Natural killer cell (primary cell): ENCODE data around the gene PIP5K1B. TPM values are rescaled to one million over a fixed set of nuclear protein-coding genes. Genes with fewer than 3 reads are reported as not detected.

Source experiments
- ATAC-seq, 3 donors: fragments of 150-1000 bp in 2 of 3; fragments of 200-7000 bp in 1 of 3; cut with Tn5 transposase; 1 replicate in 1 of 3; 2 replicates in 2 of 3; pipeline ENCODE4 v1.10.0; 2021; ENCODE audit warnings: mild to moderate bottlenecking in 2 of 3, moderate library complexity in 2 of 3
- DNase-seq, 2 donors: peaks; one replicate each; pipeline versions ENCODE4 v3.0.0 to v3.0.0-alpha.2; 2013 to 2021; ENCODE audit warnings: mixed read lengths in 1 of 2
- H3K27ac ChIP-seq: one replicate; pipeline ENCODE4 v1.5.1; 2013; ENCODE audit warnings: mild to moderate bottlenecking, low read length
- H3K27me3 ChIP-seq: one replicate; pipeline ENCODE4 v1.6.1; 2013; ENCODE audit warnings: low read length; ENCODE audit not compliant: control insufficient read depth, insufficient read depth
- H3K36me3 ChIP-seq: one replicate; pipeline ENCODE4 v1.6.1; 2013; ENCODE audit warnings: low read length; ENCODE audit not compliant: control insufficient read depth, insufficient read depth
- H3K4me1 ChIP-seq: one replicate; pipeline ENCODE4 v1.6.1; 2013; ENCODE audit warnings: low read length; ENCODE audit not compliant: control insufficient read depth, insufficient read depth
- H3K4me3 ChIP-seq: one replicate; pipeline ENCODE4 v1.5.1; 2013; ENCODE audit warnings: low read length
- H3K9me3 ChIP-seq: one replicate; pipeline ENCODE4 v1.6.1; 2013; ENCODE audit warnings: low read length; ENCODE audit not compliant: control insufficient read depth, insufficient read depth
- H3K27ac Mint-ChIP-seq, 2 donors: one replicate each; pipeline ENCODE4 v1.8.0; 2022; ENCODE audit warnings: mild to moderate bottlenecking in 2 of 2, mixed read lengths in 2 of 2, moderate library complexity in 1 of 2
- H3K27me3 Mint-ChIP-seq, 2 donors: one replicate each; pipeline ENCODE4 v1.8.0; 2022; ENCODE audit warnings: low read depth in 2 of 2, mixed read lengths in 2 of 2
- H3K36me3 Mint-ChIP-seq: one replicate; pipeline ENCODE4 v1.8.0; 2022; ENCODE audit warnings: mixed read lengths
- H3K4me1 Mint-ChIP-seq, 2 donors: one replicate each; pipeline ENCODE4 v1.8.0; 2022; ENCODE audit warnings: mixed read lengths in 2 of 2
- H3K4me3 Mint-ChIP-seq: one replicate; pipeline ENCODE4 v1.8.0; 2022; ENCODE audit warnings: mild to moderate bottlenecking, moderate library complexity, mixed read lengths
- H3K9me3 Mint-ChIP-seq, 2 donors: one replicate each; pipeline ENCODE4 v1.8.0; 2022; ENCODE audit warnings: mixed read lengths in 2 of 2
- CTCF ChIP-seq: fragments of 200-600 bp; IDR thresholded peaks from one replicate; pipeline ENCODE4 v1.8.0; 2022; ENCODE audit warnings: antibody characterized with exemption
- WGBS: methylation state at CpG from one replicate; pipeline ENCODE4 v1.1.7; 2013; ENCODE audit warnings: missing lambda C conversion rate; ENCODE audit not compliant: insufficient coverage; 5-methylcytosine and 5-hydroxymethylcytosine counted together
- intact Hi-C: fragments of 100-400 bp; cut with micrococcal nuclease; formaldehyde crosslinking; loops from one replicate; pipeline ENCODE4 v1.14.2; 2022
- total RNA-seq, 4 donors: library from RNA; stranded (reverse); fragments of 120-200 nt in 1 of 4; gene quantifications; one replicate each; pipeline versions ENCODE4 v1.2.3 to v1.2.4, GENCODE V29; 2013 to 2022

PIP5K1B gene
- total RNA-seq, 3 donors from 2014 or later (not counting 1 experiment from before 2014, with no cell fraction given), result 0.73 to 3.4 (median 1.3) TPM

GRCh38 chr9:68998812-68999211 lies 293.8 kb downstream of the PIP5K1B start:
- DNase-seq (peak in 1 of 2 donors; percentile 18), ATAC-seq (peak; percentile 70 to 80 (median 78))
- WGBS, result 45% methylated on average over 5 of the region's 5 CpGs
- Histone ChIP-seq H3K27ac (no peak overlapping the region), H3K9me3 (no peaks in the 10 kb centered on the region), H3K36me3 (no peaks in the 10 kb centered on the region), H3K4me1 (peaks cover 15% of the 10 kb centered on the region), H3K4me3 (no peak overlapping the region), H3K27me3 (no peaks in the 10 kb centered on the region)
- Mint-ChIP-seq H3K4me3 (no peak overlapping the region), H3K9me3 (no peaks in the 10 kb centered on the region), H3K27ac (peak overlapping the region; percentile 30 to 56), H3K4me1 (peaks cover 30% of the 10 kb centered on the region in 2 donors), H3K27me3 (peaks cover 0 to 3% of the 10 kb centered on the region in 2 donors), H3K36me3 (no peaks in the 10 kb centered on the region)
- intact Hi-C loops, result loop anchor here (1.0 kb wide), 1 partner anchor 415 kb away; no protein-coding TSS in a partner anchor
- TF ChIP-seq CTCF, result no peak

DNA sequence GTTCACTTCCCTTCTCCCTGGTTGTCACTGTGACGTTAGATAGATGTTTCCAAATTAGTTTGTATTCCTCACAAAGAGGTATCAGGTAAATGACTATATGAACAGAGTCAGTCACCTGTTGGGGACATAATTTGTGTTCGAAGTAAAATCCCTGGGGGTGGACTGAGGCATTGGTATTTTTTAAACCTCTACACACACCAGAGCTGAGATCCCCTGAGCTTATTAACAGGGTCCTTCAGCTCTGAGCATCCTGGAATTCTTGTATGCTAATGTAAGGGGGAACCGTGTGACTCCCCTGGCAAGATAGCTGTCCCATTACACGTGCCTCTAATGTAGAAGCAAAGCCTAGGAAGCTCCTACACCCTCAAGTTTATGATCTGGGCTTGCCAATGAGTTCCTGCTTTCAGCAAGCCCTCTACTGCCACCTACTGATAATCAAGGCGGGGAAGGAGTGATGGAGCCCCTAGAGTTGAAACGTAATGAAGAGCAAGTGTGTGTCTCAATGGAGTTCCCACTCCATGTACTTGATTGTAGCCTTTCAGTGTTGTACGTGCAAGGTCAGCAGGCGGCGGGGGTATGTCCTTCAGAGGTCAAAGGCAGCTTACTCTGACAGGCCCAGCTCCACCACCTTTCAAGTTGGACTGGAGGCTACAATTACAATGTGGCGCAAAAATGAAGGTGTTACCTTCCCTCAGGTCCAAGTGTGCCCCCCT lies 294.5 kb downstream of the PIP5K1B start:
- Histone ChIP-seq H3K9me3 (no peaks in the 10 kb centered on the region), H3K27me3 (no peaks in the 10 kb centered on the region), H3K4me3 (no peak overlapping the region), H3K36me3 (no peaks in the 10 kb centered on the region), H3K4me1 (peaks cover 15% of the 10 kb centered on the region), H3K27ac (no peak overlapping the region)
- WGBS, result 39% methylated on average over 8 of the region's 10 CpGs
- peak; percentile 78 for TF ChIP-seq CTCF
- no peaks in the 10 kb centered on the region for H3K36me3 Mint-ChIP-seq
- peak overlapping the region; percentile 26 to 30 for H3K27ac Mint-ChIP-seq
- peaks cover 30% of the 10 kb centered on the region in 2 donors for H3K4me1 Mint-ChIP-seq
- H3K9me3 Mint-ChIP-seq, result no peaks in the 10 kb centered on the region
- H3K27me3 Mint-ChIP-seq, result peaks cover 0 to 3% of the 10 kb centered on the region in 2 donors
- H3K4me3 Mint-ChIP-seq, result no peak overlapping the region
- DNase-seq, result peak; percentile 28 to 82
- intact Hi-C loops, result loop anchor here (1.0 kb wide), 1 partner anchor 415 kb away; no protein-coding TSS in a partner anchor
- ATAC-seq, result peak; percentile 83 to 85 (median 84)

- intact Hi-C loops, result no loop called here
- Histone ChIP-seq H3K9me3 (no peaks in the 10 kb centered on the region), H3K36me3 (no peaks in the 10 kb centered on the region), H3K27ac (no peak overlapping the region), H3K4me1 (peaks cover 15% of the 10 kb centered on the region), H3K4me3 (no peak overlapping the region), H3K27me3 (no peaks in the 10 kb centered on the region)
- no peak for TF ChIP-seq CTCF
- Mint-ChIP-seq H3K4me1 (peaks cover 20% of the 10 kb centered on the region in 2 donors), H3K27me3 (peaks cover 0 to 3% of the 10 kb centered on the region in 2 donors), H3K27ac (no peak overlapping the region), H3K9me3 (no peaks in the 10 kb centered on the region), H3K4me3 (no peak overlapping the region), H3K36me3 (no peaks in the 10 kb centered on the region)
- DNase-seq (no peak), ATAC-seq (no peak)
- 79% methylated on average over 7 of the region's 8 CpGs for WGBS
Measured at GRCh38 chr9:69001921-69002320, 296.9 kb downstream of the PIP5K1B start.
